Measurements from ENCODE around the gene AFTPH. TPM values are rescaled to one million over a fixed set of nuclear protein-coding genes. Genes with fewer than 3 reads are reported as not detected.

The AFTPH gene
- total and polyA plus RNA-seq, 9 of the 15 experiments (the other 6 are each of a cell fraction or from before 2014, with no cell fraction given) = 8.0 to 26.2 (median 13.8) TPM

GRCh38 chr2:64523666-64524603 lies at the start of gene AFTPH (continued):
- TF ChIP-seq HBP1 (CRISPR knock-in tag; IDR thresholded peaks at IDR 0.05) (no peak), RFX7 (CRISPR knock-in tag; IDR thresholded peaks at IDR 0.05) (no peak), TAF9B (IDR thresholded peaks at IDR 0.05; ENCODE audit: partially characterized antibody) (peak; percentile 84), XRCC3 (IDR thresholded peaks at IDR 0.05) (no peak), YY1 (IDR thresholded peaks at IDR 0.05; ENCODE audit: borderline replicate concordance in 1 of 3, control insufficient read depth in 1 of 3, extremely low read depth in 1 of 3, insufficient read depth in 3 of 3, insufficient read length in 1 of 3, insufficient replicate concordance in 2 of 3, low read depth in 1 of 3, low read length in 2 of 3) (peak; percentile 97 to 100 (median 99)), CBX8 (IDR thresholded peaks at IDR 0.05; ENCODE audit: borderline replicate concordance, extremely low read depth, low read depth, low read length, poor library complexity, severe bottlenecking) (no peak), HDGF (IDR thresholded peaks at IDR 0.05) (no peak), ZBTB2 (IDR thresholded peaks at IDR 0.05) (peak; percentile 86), KAT8 (IDR thresholded peaks at IDR 0.05; ENCODE audit: low read depth) (no peak), MTA3 (IDR thresholded peaks at IDR 0.05; ENCODE audit: borderline replicate concordance) (no peak), U2AF2 (optimal IDR thresholded peaks at IDR 0.05; ENCODE audit: low read depth, low read length) (no peak), BMI1 (IDR thresholded peaks at IDR 0.05; ENCODE audit: low read length) (no peak), MLX (CRISPR knock-in tag; conservative IDR thresholded peaks at IDR 0.05) (no peak), ZHX1 (conservative IDR thresholded peaks at IDR 0.05; ENCODE audit: low read length) (no peak), PCBP1 (IDR thresholded peaks at IDR 0.05; ENCODE audit: low read depth, low read length, poor library complexity, severe bottlenecking) (no peak), IRF9 (tag; IDR thresholded peaks at IDR 0.05) (no peak), ZNF282 (CRISPR knock-in tag; IDR thresholded peaks at IDR 0.05) (no peak), HIVEP1 (CRISPR knock-in tag; IDR thresholded peaks at IDR 0.05) (no peak), SMAD3 (CRISPR knock-in tag; conservative IDR thresholded peaks at IDR 0.05) (no peak)

Data from K562 (cell line).